Measurements from ENCODE around the gene SHROOM3. TPM values are rescaled to one million over a fixed set of nuclear protein-coding genes. Genes with fewer than 3 reads are reported as not detected.
A peak's percentile ranks its signal among the peaks of the same experiment; 100 is the strongest.

SHROOM3 gene
- total RNA-seq, 4 donors from 2014 or later, result 44.4 to 101 (median 88.5) TPM

- H3K36me3 ChIP-seq, result no peaks in the 10 kb centered on the region
- no peaks in the 10 kb centered on the region for H3K9me3 ChIP-seq
- DNase-seq (ENCODE audit: extremely low spot score), result no peak
- intact Hi-C loops (cut with DNase I), result loop anchor here (5.0 kb wide), 2 partner anchors 533 to 688 kb away; no protein-coding TSS in a partner anchor
- no peak overlapping the region for H3K27ac ChIP-seq (replicated peaks in 1 of 4)
- no peak for TF ChIP-seq EP300 (IDR thresholded peaks at IDR 0.05)
- no peak for TF ChIP-seq CTCF (IDR thresholded peaks at IDR 0.05)
- no peak for TF ChIP-seq POLR2A (IDR thresholded peaks at IDR 0.05; ENCODE audit: low read depth)
- TF ChIP-seq POLR2AphosphoS5 (IDR thresholded peaks at IDR 0.05), result no peak
- H3K4me1 ChIP-seq, result peaks cover 0 to 24% (median 16%) of the 10 kb centered on the region in 4 donors
- H3K4me3 ChIP-seq, result no peak overlapping the region
- H3K27me3 ChIP-seq, result no peaks in the 10 kb centered on the region
Observed at GRCh38 chr4:76514087-76514486, 79.1 kb downstream of the SHROOM3 start.

- no peaks in the 10 kb centered on the region for H3K27me3 ChIP-seq
- H3K36me3 ChIP-seq, result no peaks in the 10 kb centered on the region
- 89% methylated on average over 2 of the region's 2 CpGs for WGBS
- H3K4me3 ChIP-seq, result no peak overlapping the region
- DNase-seq (ENCODE audit: extremely low spot score), result no peak
- H3K4me1 ChIP-seq, result peaks cover 0 to 23% (median 14%) of the 10 kb centered on the region in 4 donors
- TF ChIP-seq POLR2AphosphoS5 (IDR thresholded peaks at IDR 0.05) (no peak), EP300 (IDR thresholded peaks at IDR 0.05) (no peak), CTCF (IDR thresholded peaks at IDR 0.05) (no peak), POLR2A (IDR thresholded peaks at IDR 0.05; ENCODE audit: low read depth) (no peak)
- no peaks in the 10 kb centered on the region for H3K9me3 ChIP-seq
- no peak overlapping the region for H3K27ac ChIP-seq (replicated peaks in 1 of 4)
- intact Hi-C loops (cut with DNase I), result loop anchor here (5.0 kb wide), 1 partner anchor 91 kb away; no protein-coding TSS in a partner anchor
Observed at GRCh38 chr4:76515975-76516843, 81.2 kb downstream of the SHROOM3 start.

- WGBS, result 47% methylated on average over 1 of the region's 1 CpG
- TF ChIP-seq EP300 (IDR thresholded peaks at IDR 0.05) (no peak), POLR2AphosphoS5 (IDR thresholded peaks at IDR 0.05) (no peak), CTCF (IDR thresholded peaks at IDR 0.05) (no peak), POLR2A (IDR thresholded peaks at IDR 0.05; ENCODE audit: low read depth) (no peak)
- Histone ChIP-seq H3K9me3 (peaks cover 0 to 7% (median 0%) of the 10 kb centered on the region in 4 donors), H3K27me3 (no peaks in the 10 kb centered on the region), H3K4me3 (no peak overlapping the region), H3K36me3 (no peaks in the 10 kb centered on the region), H3K27ac (replicated peaks in 1 of 4) (no peak overlapping the region), H3K4me1 (peaks cover 0 to 11% (median 9%) of the 10 kb centered on the region in 4 donors)
- no peak for DNase-seq (ENCODE audit: extremely low spot score)
- intact Hi-C loops (cut with DNase I), result loop anchor here (5.0 kb wide), 1 partner anchor 89 kb away; no protein-coding TSS in a partner anchor
Observed at GRCh38 chr4:76518241-76518640, 83.2 kb downstream of the SHROOM3 start.

GRCh38 chr4:76523593-76523992 is 88.6 kb downstream of the SHROOM3 start:
- H3K27ac ChIP-seq (replicated peaks in 1 of 4), result no peak overlapping the region
- intact Hi-C loops (cut with DNase I), result no loop called here
- no peak for DNase-seq (ENCODE audit: extremely low spot score)
- TF ChIP-seq CTCF (IDR thresholded peaks at IDR 0.05) (no peak), POLR2AphosphoS5 (IDR thresholded peaks at IDR 0.05) (peak in 1 of 2 donors; percentile 7)
- WGBS, result 52% methylated on average over 6 of the region's 6 CpGs
- H3K27me3 ChIP-seq, result no peaks in the 10 kb centered on the region
- peaks cover 7 to 20% (median 18%) of the 10 kb centered on the region in 4 donors for H3K4me1 ChIP-seq
- H3K36me3 ChIP-seq, result no peaks in the 10 kb centered on the region
- peaks cover 0 to 7% (median 0%) of the 10 kb centered on the region in 4 donors for H3K9me3 ChIP-seq
- H3K4me3 ChIP-seq, result no peak overlapping the region

All from esophagus muscularis mucosa (tissue), 4 donors.